Hematopoietic multipotent progenitor cell treated with erythropoietin and hydrocortisone succinate and interleukin-3 and kit ligand, for 6 days (in vitro differentiated cells): ENCODE data around the gene HUNK.

Experiments used
- DNase-seq: peaks from one replicate; pipeline ENCODE4 v3.0.0-alpha.2; 2015

HUNK gene

DNA sequence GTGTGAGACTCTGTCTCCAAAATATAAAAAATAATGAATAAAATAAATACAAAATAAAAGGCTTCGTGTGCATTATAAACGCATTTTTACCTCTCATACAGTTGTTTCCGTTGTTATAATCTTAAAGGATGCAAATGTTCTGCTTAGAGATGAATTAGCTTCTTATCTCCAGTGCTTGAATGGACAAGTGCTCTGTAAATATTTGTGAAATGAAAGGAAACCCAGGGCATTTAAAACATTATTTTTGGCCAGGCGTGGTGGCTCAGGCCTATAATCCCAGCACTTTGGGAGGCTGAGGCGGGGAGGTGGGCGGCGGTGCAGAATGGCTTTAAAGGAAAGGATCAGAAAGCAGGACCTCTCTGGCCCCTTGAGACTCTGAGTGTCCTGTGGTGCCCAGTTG, 94.5 kb downstream of the HUNK start:
- DNase-seq = no peak

DNA sequence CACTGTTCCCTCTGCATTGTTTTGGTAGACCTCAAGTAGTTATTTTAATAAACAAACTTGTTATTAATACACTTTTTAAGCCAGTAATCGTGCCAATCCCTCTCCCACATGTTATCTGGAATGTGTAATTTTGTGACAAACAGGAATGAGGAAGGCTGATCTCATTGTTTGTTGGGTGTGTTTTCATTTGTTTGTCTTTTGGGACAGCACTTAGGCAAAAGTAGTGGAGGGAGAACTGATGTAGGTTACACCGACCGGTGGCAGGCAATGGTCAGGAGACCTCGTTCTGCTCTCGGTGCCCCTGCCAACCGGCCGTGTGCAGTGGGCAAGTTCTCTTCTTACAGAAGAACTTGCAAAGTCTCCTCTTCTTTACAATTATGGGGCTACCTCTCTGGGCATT, 99.8 kb downstream of the HUNK start:
- no peak for DNase-seq

DNA sequence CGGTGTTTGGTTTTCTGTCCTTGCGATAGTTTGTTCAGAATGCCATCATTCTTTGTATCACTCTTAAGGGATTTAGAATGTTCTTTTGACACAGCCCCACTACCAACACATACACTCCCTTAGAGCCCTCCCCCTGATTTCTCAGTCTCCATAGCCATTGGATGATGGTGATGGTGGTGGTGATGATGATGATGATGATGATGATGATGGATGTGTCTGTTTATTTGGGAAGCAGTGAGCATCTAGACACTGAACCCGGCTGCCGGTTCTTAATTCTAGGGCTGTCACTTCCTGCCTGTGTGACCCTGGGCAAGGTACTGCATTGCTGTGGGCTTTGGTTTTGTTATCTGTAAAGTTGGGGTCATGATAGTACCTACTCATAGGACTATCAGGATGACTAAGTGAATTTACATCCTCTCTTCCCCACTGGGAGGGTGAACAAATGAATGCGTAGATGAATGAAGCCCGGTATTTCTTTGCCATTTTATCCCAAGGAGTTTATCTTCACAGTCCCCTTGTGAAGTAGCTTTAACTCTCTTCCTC, 100.7 kb downstream of the HUNK start:
- no peak for DNase-seq

DNA sequence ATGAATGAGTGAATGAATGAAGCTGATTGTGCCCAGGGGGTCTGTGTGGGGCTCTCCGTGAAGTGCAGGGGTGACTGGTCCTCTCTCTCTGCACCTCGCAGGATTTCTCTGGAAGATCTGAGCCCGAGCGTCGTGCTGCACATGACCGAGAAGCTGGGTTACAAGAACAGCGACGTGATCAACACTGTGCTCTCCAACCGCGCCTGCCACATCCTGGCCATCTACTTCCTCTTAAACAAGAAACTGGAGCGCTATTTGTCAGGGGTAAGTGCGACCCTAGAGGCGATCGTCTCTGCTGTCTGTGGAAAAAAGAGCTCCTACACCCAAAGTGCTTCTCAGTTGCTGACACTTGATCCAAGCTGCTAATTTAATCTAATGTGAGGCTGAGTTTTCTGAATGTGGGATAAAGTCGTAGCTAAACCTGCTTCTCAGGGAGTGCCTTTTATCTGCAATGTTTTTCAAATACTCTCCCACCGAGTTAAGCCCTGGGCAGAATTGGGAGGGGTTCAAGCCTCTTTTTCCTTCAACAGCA, 101.7 kb downstream of the HUNK start:
- DNase-seq = peak; percentile 16

DNA sequence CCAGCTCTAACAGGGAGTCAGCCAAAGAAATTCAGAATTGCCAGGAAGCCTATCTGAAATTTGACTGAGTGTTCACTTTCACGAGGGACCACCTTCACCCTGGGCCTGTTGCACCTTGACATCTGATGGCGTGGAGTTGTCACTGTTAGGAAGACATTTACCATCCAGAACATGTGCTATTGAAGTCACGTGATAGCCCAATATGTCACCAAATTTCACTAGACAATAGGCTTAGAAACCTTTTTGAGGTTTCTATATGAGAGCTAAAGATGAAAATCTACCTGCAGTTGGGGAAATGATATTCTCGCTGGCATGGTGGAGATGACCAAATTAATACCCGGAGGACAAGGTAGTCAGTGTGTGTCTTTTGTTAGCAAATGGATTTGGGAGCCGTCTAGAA, 102.7 kb downstream of the HUNK start:
- no peak for DNase-seq

DNA sequence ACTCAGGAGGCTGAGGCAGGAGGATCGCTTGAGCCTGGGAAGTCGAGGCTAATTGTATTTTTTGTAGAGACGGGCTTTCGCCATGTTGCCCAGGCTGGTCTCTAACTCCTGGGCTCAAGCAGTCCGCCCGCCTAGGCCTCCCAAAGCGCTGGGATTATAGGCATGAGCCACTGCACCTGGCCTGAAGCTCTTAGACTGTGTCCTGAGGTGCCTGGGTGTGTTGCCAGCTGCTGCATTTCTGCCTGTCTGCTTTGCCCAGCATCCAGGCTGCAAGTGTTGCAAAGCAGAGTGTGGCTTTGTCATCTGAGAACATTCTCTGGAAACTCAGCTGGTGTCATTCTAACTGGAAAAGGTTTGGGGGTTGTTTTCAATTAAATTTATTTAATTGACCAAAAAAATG, 105.0 kb downstream of the HUNK start:
- DNase-seq = no peak

DNA sequence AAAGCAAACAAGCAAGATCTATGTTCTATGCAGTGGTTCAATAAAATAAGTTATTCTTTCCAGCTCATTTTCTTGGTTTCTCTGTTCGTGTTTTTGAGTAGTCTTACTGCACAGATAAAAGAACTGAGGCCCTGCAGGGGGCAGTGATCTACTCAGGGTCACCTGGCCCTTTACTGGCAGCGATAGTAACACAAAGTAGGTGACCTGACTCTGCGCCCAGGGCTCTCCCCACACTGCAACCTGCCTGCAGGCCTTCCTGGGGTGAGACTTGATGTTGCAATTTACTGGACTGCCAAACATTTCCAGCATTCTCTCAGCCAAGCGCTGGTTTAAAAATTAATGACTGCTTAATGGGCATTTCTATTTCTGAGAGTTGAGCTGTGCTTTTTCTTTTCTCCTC, 110.3 kb downstream of the HUNK start:
- no peak for DNase-seq

DNA sequence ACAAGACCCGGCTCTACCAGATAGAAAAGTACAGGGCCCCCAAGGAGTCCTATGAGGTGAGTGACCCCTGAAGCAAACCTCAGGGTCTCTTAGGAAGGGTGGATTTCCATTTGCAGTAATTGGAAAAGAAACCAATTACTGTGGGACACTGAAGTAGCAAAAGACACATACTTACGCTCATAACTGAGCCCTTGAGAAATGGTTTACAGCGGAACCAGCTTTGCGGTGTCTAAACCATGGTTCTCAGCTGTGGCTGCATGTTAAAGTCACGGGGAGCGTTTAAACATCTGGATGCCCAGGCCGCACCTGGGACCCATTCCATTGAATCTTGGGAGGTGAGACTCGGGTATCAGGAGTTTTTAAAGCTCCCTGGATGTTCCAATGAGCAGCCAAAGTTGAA, 110.7 kb downstream of the HUNK start:
- no peak for DNase-seq

DNA sequence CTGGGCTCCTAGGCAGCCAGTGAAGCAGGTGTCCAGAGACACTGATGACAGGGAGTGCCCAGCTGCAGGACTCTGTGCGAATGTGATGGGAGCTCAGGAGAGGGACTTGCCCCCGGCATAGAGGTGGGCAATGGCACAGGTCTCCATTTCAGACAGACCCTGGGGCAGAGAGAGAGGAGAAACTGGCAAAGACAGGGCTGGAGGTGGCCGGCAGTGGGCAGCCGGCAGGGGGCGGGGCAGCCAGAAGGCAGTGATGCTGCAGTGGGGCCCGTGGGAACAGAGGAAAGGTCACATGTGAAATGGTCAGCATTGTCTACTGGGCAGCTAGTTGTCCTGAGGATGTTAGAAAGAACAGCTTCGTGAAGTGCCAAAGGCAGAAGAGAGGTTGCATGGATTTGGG, 112.6 kb downstream of the HUNK start:
- DNase-seq = no peak

DNA sequence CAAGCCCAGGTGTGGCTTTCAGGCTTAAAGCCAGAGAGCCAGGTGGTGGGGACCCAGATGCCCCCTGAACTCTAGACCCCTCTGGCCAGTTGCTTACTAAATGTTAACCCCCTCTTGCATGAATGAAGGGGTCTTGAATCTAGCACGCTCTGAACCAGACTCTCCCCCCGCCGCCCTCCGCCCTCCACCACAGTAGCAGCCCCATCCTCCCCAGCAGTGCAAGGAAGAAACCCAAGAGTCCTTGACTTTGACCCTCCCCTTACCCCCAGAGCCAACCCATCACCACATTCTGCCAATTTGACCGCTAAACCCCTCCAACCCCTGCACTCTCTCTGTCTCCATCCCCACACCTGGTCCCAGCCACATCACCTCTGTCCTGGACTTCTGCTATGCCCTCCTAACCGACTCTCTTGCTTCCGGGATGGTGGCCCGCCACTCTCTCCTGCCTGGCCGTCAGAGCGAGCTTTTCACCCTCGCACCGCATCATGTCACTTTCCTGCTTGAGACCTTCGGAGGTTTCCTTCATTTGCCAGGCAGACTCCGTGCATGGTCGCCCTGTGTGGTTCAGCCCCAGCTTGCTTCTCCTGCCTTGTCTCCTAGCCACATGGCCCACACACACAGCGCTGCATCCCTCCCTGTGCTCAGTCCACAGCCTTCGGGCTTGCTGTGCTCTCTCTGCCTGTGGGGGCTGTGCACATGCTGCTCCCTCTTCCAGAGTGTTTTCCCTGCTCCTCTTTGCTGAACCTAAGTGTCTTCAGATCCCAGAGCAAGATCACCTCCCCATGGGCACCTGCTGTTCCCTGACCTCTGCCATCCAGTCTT, 113.4 kb downstream of the HUNK start:
- no peak for DNase-seq

DNA sequence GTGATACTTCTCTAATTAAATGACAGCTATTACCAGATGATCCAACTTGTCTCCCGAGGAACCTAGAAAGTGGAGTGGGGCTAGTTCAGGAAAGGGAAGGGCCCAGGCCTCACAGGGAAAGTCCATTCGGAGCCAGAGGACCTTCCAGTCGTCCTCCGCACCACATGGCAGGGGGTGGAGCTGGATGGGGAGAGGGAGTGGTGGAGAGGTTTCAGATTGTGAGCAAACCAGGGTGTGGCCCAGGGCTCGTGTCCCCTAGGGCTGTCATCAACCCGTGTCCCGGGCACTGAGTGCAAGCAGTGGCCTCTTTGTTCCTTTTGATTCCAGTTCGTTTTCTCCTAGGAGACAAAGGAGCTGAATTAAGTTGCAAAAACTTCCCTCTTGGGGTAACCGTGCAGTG, 114.9 kb downstream of the HUNK start:
- no peak for DNase-seq

DNA sequence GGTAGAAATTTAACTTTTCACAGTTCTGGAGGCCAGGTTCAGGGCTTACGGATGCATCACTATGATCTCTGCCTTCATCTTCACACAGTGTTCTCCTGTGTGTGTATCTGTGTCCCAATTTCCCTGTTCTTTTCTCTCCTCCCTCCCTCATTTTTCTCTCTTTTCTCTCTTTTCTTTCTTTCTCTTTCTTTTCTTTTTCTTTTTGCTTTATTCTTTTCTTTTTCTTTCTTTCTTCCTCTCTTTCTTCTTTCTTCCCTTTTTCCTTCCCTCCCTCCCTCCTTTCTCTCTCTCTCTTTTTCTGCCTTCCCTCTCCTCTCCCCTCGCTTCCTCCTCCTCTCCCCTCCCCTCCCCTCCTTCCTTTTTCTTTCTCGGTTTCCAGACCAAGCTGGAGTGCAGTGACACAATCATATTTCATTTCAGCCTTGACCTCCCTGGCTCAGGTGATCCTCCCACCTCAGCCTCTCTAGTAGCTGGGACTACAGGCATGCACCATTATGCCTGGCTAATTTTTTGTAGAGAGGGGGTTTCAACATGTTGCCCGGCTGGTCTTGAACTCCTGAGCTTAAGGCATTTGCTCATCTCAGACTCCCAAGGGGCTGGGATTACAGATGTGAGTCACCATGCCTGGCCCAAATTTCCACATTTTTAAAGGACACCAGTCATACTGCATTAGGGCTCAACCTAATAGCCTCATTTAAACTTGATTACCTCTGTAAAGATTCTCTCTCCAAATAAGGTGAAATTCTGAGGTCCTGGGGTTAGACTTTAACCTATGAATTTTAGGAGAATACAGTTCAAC, 115.9 kb downstream of the HUNK start:
- no peak for DNase-seq

DNA sequence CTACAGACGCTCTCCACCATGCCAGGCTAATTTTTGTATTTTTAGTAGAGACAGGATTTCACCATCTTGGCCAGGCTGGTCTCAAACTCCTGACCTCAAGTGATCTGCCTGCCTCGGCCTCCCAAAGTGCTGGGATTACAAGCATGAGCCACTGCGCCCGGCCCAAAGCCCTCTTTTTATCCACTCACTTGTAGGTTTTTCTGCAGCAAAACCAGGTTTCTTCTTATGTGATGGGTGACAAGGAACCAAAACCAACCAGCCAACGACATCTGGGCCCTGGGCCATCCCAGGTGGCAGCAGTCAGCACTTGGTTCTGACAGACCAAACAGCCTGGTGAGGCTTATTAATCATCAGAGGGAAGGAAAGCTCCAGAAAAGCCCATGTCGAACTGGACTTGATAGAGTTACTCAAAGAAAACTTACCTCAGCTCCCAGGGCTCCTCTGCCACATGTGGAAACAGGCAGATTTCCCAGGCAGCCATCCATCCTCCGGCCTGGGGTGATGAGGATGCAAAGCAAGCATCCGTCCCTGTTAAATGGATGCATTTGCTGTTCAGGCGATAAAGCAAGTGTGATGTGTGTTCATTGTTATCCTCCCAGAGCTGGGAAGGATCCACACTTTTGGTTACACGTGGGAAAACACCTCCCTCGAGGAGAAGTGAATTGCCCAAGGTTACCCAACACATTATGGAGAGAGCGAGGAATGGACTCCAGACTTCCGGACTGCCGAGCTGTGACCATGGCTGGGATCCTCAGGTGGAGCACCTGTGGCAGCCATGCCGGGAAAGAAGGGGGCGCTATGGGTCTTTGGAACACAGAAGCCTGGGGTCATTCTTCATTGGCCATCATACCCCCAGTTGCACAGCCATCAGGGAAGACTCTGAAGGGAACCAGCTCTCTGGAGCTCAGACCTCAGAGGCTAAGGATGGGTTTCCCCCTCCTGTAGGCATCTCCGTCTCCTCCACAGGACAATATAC, 118.8 kb downstream of the HUNK start:
- no peak for DNase-seq

DNA sequence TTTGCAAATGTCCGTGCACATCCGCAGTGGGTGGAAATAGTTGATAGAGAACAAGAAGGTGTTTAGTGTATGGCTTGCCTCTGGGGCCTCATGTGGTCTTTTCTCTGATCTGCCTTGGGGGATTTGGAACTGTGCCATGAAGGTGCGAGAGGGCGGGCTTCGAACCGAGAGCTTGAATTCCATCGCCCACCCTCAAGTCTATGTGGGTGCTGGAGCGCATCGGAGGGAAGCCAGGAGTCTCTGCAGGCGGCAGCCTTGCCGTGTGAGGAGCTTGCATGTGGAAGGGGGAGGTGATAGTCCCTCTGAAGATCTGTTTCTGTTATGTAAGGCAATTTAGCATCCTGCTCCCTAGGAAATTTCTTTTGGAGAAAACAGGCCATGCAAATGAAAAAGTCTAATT, 119.6 kb downstream of the HUNK start:
- no peak for DNase-seq

DNA sequence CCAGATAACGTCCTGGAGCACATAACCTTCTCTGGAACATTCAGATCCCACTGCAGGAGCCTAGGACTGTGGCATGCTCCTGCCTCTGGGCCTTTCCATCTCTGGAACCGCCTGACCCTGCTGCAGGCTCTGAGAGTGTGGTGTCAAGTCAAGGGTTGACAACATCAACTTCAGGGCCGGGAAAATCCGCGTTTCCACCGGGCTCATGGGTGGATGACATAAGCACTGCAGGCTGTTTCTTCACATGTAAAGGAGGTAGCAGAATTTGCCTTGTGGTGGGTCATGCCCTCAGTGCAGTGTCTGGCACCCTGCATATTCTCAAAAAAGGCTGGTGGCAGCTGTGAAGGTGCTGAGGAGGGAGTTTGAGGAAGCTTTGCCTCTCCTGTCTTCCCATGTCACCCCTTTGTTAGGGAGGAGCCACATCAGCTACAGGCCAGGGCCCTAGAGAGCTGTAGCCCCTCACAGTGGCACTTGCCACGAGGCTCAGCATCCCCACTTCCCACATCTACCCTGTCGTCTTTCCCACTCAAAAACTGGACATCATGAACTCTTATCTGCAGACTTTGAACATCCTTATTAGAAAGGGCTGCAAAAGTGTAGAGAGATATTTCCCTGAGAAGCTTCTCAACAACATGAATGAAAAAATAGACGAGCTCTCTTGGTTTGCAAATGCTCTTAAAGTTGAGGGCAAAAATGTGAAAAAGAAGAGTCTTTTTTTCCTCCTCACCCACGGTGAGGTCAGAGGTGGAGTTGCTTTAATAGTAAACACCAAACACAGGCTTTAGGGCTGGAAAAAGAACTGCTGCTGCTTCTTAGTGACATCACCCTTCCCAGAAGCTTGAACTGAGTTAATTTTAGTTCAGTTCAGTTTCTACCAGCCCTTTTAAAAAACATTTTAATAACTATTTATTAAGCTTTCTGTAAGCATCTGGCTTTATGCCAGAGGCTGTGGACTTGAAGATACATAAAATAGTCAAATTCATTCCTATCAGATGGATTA, 121.3 kb downstream of the HUNK start:
- no peak for DNase-seq

DNA sequence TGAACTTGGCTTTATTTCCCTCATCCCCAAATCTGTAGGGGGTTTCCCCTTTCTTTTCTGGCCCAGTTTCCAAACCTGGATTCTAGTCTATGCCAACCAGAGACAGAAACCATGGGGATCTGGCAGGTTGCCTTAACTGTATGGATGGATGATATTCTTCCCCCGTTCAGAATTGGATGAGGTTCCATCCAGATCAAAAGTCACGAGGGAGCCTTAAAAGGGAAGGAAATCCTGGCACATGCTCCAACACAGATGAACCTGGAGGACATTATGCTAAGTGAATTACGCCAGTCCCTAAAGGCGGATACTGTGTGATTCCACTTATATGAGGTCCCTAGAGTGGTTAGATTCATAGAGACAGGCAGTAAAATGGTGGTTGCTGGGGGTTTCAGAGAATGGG, 124.4 kb downstream of the HUNK start:
- no peak for DNase-seq

DNA sequence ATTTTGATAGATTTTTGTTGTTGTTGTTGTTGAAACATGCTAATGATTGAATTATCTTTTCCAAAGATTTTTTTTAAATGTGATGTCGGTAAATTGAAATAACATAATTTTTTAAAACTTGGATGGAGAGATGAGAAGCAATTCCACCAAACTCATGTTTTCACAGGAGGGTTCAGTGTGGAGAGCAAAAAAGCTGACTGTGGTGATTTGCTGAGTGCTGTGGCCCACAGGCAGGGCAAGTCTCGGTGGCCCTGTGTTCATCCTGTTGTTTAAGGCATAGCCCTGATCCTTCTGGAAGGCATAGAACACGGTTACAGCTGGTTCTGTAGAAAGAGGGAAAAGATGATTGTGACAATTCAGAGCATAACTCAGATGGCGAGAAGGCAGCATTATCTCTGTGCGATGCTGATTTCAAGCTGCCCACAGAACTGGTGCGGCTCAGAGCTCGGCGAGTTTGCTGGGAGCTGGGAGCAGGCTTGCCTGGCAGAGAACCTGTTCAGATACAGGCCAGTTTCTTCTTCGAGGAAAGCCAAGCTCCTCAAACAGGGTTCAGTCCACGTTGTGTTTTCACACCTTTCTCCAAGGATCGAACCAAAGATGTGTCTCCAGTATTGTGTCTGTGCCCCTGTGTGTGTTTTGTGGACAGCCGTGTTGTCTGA, 127.1 kb downstream of the HUNK start:
- no peak for DNase-seq

DNA sequence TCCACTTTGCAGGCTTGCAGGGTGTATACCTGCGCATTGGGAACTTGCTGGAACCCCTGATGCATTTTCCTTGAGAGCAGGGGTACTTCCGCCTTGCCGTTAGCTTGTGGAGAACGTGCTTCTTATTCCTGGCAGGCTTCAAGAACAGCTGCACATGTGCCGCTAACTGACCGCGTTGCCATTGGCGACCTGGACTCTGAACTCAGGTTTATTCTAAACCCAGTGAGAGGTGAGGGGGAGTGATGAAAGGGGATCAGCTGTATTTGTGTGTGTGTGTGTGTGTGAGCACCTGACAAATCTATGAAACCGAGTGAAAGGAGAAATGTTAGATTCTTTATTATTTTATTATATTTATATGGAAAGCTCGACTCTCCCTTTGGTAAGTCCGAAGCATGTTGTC, 128.6 kb downstream of the HUNK start:
- DNase-seq = no peak

DNA sequence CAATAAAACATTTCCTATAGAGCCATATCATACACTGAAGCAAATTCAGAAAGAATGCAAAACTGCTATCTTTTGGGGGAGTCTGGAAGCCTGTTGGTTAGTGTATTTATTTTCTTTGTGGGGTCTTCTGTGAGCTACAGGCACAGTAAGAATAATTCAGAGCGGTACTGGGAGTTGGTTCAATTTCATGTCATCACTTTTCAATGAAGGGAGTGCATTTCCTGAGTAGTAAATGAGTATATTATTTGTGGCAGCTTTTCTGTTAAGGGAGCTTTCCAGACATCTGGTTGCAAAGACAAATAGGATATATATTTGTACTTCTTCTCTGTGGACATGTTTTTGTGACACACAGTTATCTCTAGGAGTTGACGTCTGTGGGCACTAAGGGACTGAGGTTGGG, 130.6 kb downstream of the HUNK start:
- DNase-seq = no peak

DNA sequence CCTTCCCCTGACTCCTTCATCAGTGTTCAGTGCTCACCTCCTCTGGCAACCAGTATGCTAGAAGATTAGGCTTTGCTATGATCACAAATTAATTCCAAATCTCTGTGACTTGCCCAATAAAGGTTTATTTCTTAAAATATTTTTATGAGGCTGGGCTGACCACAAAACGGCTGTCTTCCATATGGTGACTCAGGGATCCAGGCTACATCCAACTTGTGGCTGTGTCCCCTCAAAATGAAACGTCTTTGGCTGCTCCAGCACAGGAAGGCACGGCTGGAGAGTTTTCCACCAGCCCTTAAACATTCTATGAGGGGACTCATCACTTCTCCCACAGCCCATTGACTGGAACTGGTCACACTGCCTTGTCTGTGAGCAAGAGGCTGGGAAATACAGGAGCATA, 131.5 kb downstream of the HUNK start:
- no peak for DNase-seq

DNA sequence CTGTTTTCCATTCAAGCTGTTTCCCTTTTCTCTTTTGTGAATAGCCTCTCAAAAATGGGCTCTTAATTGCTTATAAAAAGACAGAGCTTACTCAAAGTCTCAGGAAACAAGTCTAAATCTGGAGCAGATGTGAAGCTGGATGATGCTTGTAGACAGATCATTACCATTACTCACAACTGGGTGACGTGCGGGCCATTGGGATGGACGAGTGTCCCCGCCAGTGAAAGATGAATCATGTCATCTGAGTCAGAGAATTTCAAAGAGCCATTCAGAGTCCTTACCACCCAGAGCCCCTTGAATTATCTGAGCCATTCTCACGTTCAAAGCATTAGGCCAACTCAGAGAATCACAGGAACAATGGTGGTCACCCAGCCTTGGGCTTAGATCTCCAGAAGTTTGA, 134.6 kb downstream of the HUNK start:
- DNase-seq = no peak
